WTC11 (cell line): ENCODE data around the gene TMEM11.

ENCODE experiments used
- ARID4B ChIP-seq: sonication (generic); formaldehyde crosslinking; IDR thresholded peaks from 2 replicates; pipeline ENCODE4 v1.8.0; 2023; ENCODE audit warnings: missing genetic modification reagents, mild to moderate bottlenecking, borderline replicate concordance
- ATF3 ChIP-seq: sonication (generic); formaldehyde crosslinking; conservative IDR thresholded peaks from 2 replicates; pipeline ENCODE4 v1.8.1; 2022; ENCODE audit warnings: mild to moderate bottlenecking, missing genetic modification reagents
- CTCF ChIP-seq: fragments of 200-600 bp; IDR thresholded peaks from 2 replicates; pipeline ENCODE4 v1.8.0; 2022; ENCODE audit warnings: antibody characterized with exemption
- ESRRA ChIP-seq: sonication (generic); formaldehyde crosslinking; IDR thresholded peaks from 2 replicates; pipeline ENCODE4 v1.8.1; 2022; ENCODE audit warnings: mild to moderate bottlenecking, missing genetic modification reagents, borderline replicate concordance
- ETV6 ChIP-seq: sonication (generic); formaldehyde crosslinking; IDR thresholded peaks from 2 replicates; pipeline ENCODE4 v1.8.1; 2022; ENCODE audit warnings: mild to moderate bottlenecking, missing genetic modification reagents
- FOXP1 ChIP-seq: sonication (generic); formaldehyde crosslinking; IDR thresholded peaks from 2 replicates; pipeline ENCODE4 v1.8.0; 2022; ENCODE audit warnings: missing genetic modification reagents, mild to moderate bottlenecking, moderate library complexity, borderline replicate concordance
- FOXP4 ChIP-seq: sonication (generic); formaldehyde crosslinking; IDR thresholded peaks from 2 replicates; pipeline ENCODE4 v1.8.0; 2022; ENCODE audit warnings: mild to moderate bottlenecking, missing genetic modification reagents
- MXD4 ChIP-seq: fragments of 250-450 bp; sonication (Bioruptor Pico); IDR thresholded peaks from 2 replicates; pipeline ENCODE4 v1.8.0; 2021; ENCODE audit warnings: mild to moderate bottlenecking, moderate library complexity, borderline replicate concordance
- SMAD4 ChIP-seq: sonication (generic); formaldehyde crosslinking; IDR thresholded peaks from 2 replicates; pipeline ENCODE4 v1.8.0; 2022; ENCODE audit warnings: mild to moderate bottlenecking, missing genetic modification reagents
- SP1 ChIP-seq: sonication (generic); formaldehyde crosslinking; conservative IDR thresholded peaks from 2 replicates; pipeline ENCODE4 v1.8.1; 2022; ENCODE audit warnings: missing genetic modification reagents
- ZNF232 ChIP-seq: sonication (generic); formaldehyde crosslinking; IDR thresholded peaks from 2 replicates; pipeline ENCODE4 v1.8.0; 2022; ENCODE audit warnings: mild to moderate bottlenecking, missing genetic modification reagents
- ZNF317 ChIP-seq: sonication (generic); formaldehyde crosslinking; IDR thresholded peaks from 2 replicates; pipeline ENCODE4 v1.8.1; 2023; ENCODE audit warnings: low read depth, mild to moderate bottlenecking, moderate library complexity, missing genetic modification reagents, borderline replicate concordance

GRCh38 chr17:21152731-21153130 is 61.2 kb downstream of the TMEM11 start:
- TF ChIP-seq CTCF, result no peak
- TF ChIP-seq ARID4B (CRISPR knock-in tag), result no peak
- no peak for TF ChIP-seq ESRRA (CRISPR knock-in tag)
- no peak for TF ChIP-seq ATF3
- no peak for TF ChIP-seq ETV6 (CRISPR knock-in tag)
- no peak for TF ChIP-seq SP1 (CRISPR knock-in tag)
- TF ChIP-seq FOXP4, result no peak
- no peak for TF ChIP-seq FOXP1 (CRISPR knock-in tag)
- TF ChIP-seq MXD4, result no peak
- TF ChIP-seq SMAD4 (CRISPR knock-in tag), result no peak
- no peak for TF ChIP-seq ZNF232 (CRISPR knock-in tag)
- no peak for TF ChIP-seq ZNF317
